K562 (cell line): ENCODE data around the gene SOX30.

Experiments
- BRF2 ChIP-seq: IDR thresholded peaks from 3 replicates; pipeline ENCODE4 v1.6.1; 2011; ENCODE audit warnings: borderline replicate concordance, mild to moderate bottlenecking; ENCODE audit not compliant: insufficient read length, insufficient read depth
- CTCF ChIP-seq, 3 experiments: IDR thresholded peaks in 2 of 3; conservative IDR thresholded peaks in 1 of 3; 2 replicates each; pipeline ENCODE4 v1.5.1; 2011 to 2012; ENCODE audit warnings: low read length in 3 of 3, mild to moderate bottlenecking in 3 of 3, control low read depth in 2 of 3, improper control_type of control experiment in 1 of 3, inconsistent platforms in 1 of 3, low read depth in 1 of 3, mixed read lengths in 1 of 3, moderate library complexity in 1 of 3; ENCODE audit not compliant: insufficient read depth in 2 of 3
- NCOA2 ChIP-seq, 2 experiments: fragments of 450-650 bp; IDR thresholded peaks; 2 replicates each; pipeline ENCODE4 v1.6.1; 2018; ENCODE audit warnings: mild to moderate bottlenecking in 2 of 2, moderate library complexity in 1 of 2; ENCODE audit not compliant: partially characterized antibody in 2 of 2
- POLR2A ChIP-seq: fragments of 450-650 bp; conservative IDR thresholded peaks from 2 replicates; pipeline ENCODE4 v1.6.1; 2016
- RFX5 ChIP-seq: IDR thresholded peaks from 2 replicates; pipeline ENCODE4 v1.6.1; 2011; ENCODE audit warnings: low read depth, mild to moderate bottlenecking, improper control_type of control experiment, low read length
- SMARCA4 ChIP-seq: fragments of 450-650 bp; IDR thresholded peaks from 2 replicates; pipeline ENCODE4 v1.6.1; 2016
- USF2 ChIP-seq: sonication (generic); formaldehyde crosslinking; IDR thresholded peaks from 2 replicates; pipeline ENCODE4 v1.5.0; 2020; ENCODE audit warnings: missing genetic modification reagents
- ZBTB33 ChIP-seq: sonication (generic); formaldehyde crosslinking; IDR thresholded peaks from 2 replicates; pipeline ENCODE4 v1.8.1; 2023; ENCODE audit warnings: mild to moderate bottlenecking, missing genetic modification reagents
- ZBTB43 ChIP-seq: sonication (generic); formaldehyde crosslinking; IDR thresholded peaks from 2 replicates; pipeline ENCODE4 v1.8.0; 2023; ENCODE audit warnings: mild to moderate bottlenecking, missing genetic modification reagents
- ZFP1 ChIP-seq: fragments of 450-650 bp; formaldehyde crosslinking; IDR thresholded peaks from 2 replicates; pipeline ENCODE4 v1.4.0; 2020; ENCODE audit warnings: mild to moderate bottlenecking, mixed read lengths
- ZNF24 ChIP-seq: fragments of 450-650 bp; IDR thresholded peaks from 2 replicates; pipeline ENCODE4 v1.6.1; 2016
- ZNF639 ChIP-seq, 2 experiments: fragments of 200-800 bp in 1 of 2; sonication (Bioruptor generic) in 1 of 2; sonication (generic) in 1 of 2; formaldehyde crosslinking in 1 of 2; IDR thresholded peaks in 1 of 2; conservative IDR thresholded peaks in 1 of 2; 2 replicates each; pipeline versions ENCODE4 v1.5.0 to v1.6.1; 2016 to 2020; ENCODE audit warnings: missing compliant biosample characterization in 1 of 2, missing genetic modification characterization in 1 of 2, missing genetic modification reagents in 1 of 2

GRCh38 chr5:157669701-157670097 is 17.5 kb upstream of the SOX30 start:
- TF ChIP-seq RFX5, result no peak
- TF ChIP-seq POLR2A, result no peak
- TF ChIP-seq NCOA2 (IDR thresholded peaks at IDR 0.05; ENCODE audit: partially characterized antibody in 2 of 2), result no peak
- no peak for TF ChIP-seq BRF2
- no peak for TF ChIP-seq ZBTB43 (CRISPR knock-in tag)
- TF ChIP-seq SMARCA4, result no peak
- no peak for TF ChIP-seq USF2 (CRISPR knock-in tag)
- no peak for TF ChIP-seq ZNF24
- no peak for TF ChIP-seq ZFP1
- no peak for TF ChIP-seq ZNF639 (CRISPR knock-in tag; conservative IDR thresholded peaks at IDR 0.05 in 1 of 2, IDR thresholded peaks at IDR 0.05 in 1 of 2)
- TF ChIP-seq CTCF (IDR thresholded peaks at IDR 0.05 in 2 of 3, conservative IDR thresholded peaks at IDR 0.05 in 1 of 3; ENCODE audit: insufficient read depth in 2 of 3, low read depth in 1 of 3, low read length in 3 of 3), result no peak
- no peak for TF ChIP-seq ZBTB33 (CRISPR knock-in tag)
